Breast epithelium (tissue), 4 donors: ENCODE results near the gene GMDS. TPM values are rescaled to one million over a fixed set of nuclear protein-coding genes. Genes with fewer than 3 reads are reported as not detected.
A peak's percentile ranks its signal among the peaks of the same experiment; 100 is the strongest.
"Not testable (repeated sequence)": the region's sequence is repeated elsewhere in the genome, so short reads cannot be mapped to it uniquely, and the experiment has no call there.

Experiments used
- DNase-seq, 2 donors: peaks; one replicate each; pipeline ENCODE4 v3.0.0-alpha.2; 2019; ENCODE audit warnings: low spot score in 2 of 2
- H3K27ac ChIP-seq, 2 donors: fragments of 200-600 bp; sonication (generic) in 1 of 2; one replicate each; pipeline ENCODE4 v1.5.1; 2016 to 2019; ENCODE audit warnings: mild to moderate bottlenecking in 1 of 2
- H3K27me3 ChIP-seq, 2 donors: fragments of 200-600 bp; sonication (generic) in 1 of 2; one replicate each; pipeline versions ENCODE4 v1.5.1 to v1.6.0; 2017 to 2019; ENCODE audit warnings: control low read depth in 1 of 2, mild to moderate bottlenecking in 1 of 2
- H3K36me3 ChIP-seq: fragments of 200-600 bp; one replicate; pipeline ENCODE4 v1.5.1; 2019
- H3K4me1 ChIP-seq, 2 donors: fragments of 200-600 bp; sonication (generic); one replicate each; pipeline ENCODE4 v1.5.1; 2016 to 2019; ENCODE audit warnings: control low read depth in 1 of 2
- H3K4me3 ChIP-seq, 3 donors: fragments of 200-600 bp; sonication (generic); 1 replicate in 2 of 3; 2 replicates in 1 of 3; pipeline ENCODE4 v1.5.1; 2016 to 2019; ENCODE audit warnings: mild to moderate bottlenecking in 3 of 3, moderate library complexity in 2 of 3
- H3K9me3 ChIP-seq, 2 donors: fragments of 200-600 bp; sonication (generic) in 1 of 2; one replicate each; pipeline ENCODE4 v1.5.1; 2016 to 2019; ENCODE audit warnings: control low read depth in 1 of 2
- CTCF ChIP-seq, 3 donors: fragments of 450-650 bp; IDR thresholded peaks; one replicate each; pipeline ENCODE4 v1.5.1; 2016 to 2017; ENCODE audit warnings: antibody characterized with exemption in 3 of 3, mild to moderate bottlenecking in 3 of 3, moderate library complexity in 3 of 3
- POLR2A ChIP-seq: fragments of 450-650 bp; IDR thresholded peaks from one replicate; pipeline ENCODE4 v1.6.1; 2016; ENCODE audit warnings: antibody characterized with exemption, mild to moderate bottlenecking, moderate library complexity
- POLR2AphosphoS5 ChIP-seq, 3 donors: sonication (generic); formaldehyde crosslinking; IDR thresholded peaks; one replicate each; pipeline ENCODE4 v1.6.1; 2017; ENCODE audit warnings: antibody characterized with exemption in 3 of 3
- intact Hi-C: fragments of 100-400 bp; cut with DNase I; formaldehyde crosslinking; loops from one replicate; pipeline ENCODE4 v1.15.1; 2023; ENCODE audit warnings: low total_unique reads
- total RNA-seq, 3 donors: library from RNA; depleted of rRNA; stranded (reverse); fragments of >200 nt; gene quantifications; one replicate each; pipeline ENCODE4 v1.1.0, GENCODE V29; 2016

GMDS gene
- total RNA-seq, 3 donors from 2014 or later = 7.5 to 29.2 (median 17.0) TPM

GRCh38 chr6:1678201-1678600 is 567.2 kb downstream of the GMDS start:
- H3K9me3 ChIP-seq = no peaks in the 10 kb centered on the region
- H3K36me3 ChIP-seq = no peaks in the 10 kb centered on the region
- H3K27ac ChIP-seq = peak overlapping the region in 1 of 2 donors; percentile 82
- no peak overlapping the region for H3K4me3 ChIP-seq
- no peaks in the 10 kb centered on the region for H3K4me1 ChIP-seq
- TF ChIP-seq CTCF (IDR thresholded peaks at IDR 0.05) = no peak
- no peak for TF ChIP-seq POLR2A
- TF ChIP-seq POLR2AphosphoS5 (IDR thresholded peaks at IDR 0.05) = no peak
- no peak for DNase-seq
- intact Hi-C loops = no loop called here
- H3K27me3 ChIP-seq = no peaks in the 10 kb centered on the region

GRCh38 chr6:1672379-1672778 is 573.0 kb downstream of the GMDS start:
- no peak for DNase-seq
- no peak overlapping the region for H3K27ac ChIP-seq
- no peaks in the 10 kb centered on the region for H3K27me3 ChIP-seq
- H3K4me1 ChIP-seq = no peaks in the 10 kb centered on the region
- no peak overlapping the region for H3K4me3 ChIP-seq
- intact Hi-C loops = loop anchor here (5.0 kb wide), 1 partner anchor 860 kb away; no protein-coding TSS in a partner anchor
- TF ChIP-seq CTCF (IDR thresholded peaks at IDR 0.05) (no peak), POLR2AphosphoS5 (IDR thresholded peaks at IDR 0.05) (no peak)
- no peaks in the 10 kb centered on the region for H3K9me3 ChIP-seq
- H3K36me3 ChIP-seq = no peaks in the 10 kb centered on the region

GRCh38 chr6:1670711-1671462 is 574.5 kb downstream of the GMDS start:
- H3K36me3 ChIP-seq = no peaks in the 10 kb centered on the region
- intact Hi-C loops = loop anchor here (5.0 kb wide), 1 partner anchor 861 kb away; no protein-coding TSS in a partner anchor
- TF ChIP-seq CTCF (IDR thresholded peaks at IDR 0.05) (no peak), POLR2AphosphoS5 (IDR thresholded peaks at IDR 0.05) (no peak), POLR2A (no peak)
- H3K4me3 ChIP-seq = no peak overlapping the region
- no peaks in the 10 kb centered on the region for H3K27me3 ChIP-seq
- no peaks in the 10 kb centered on the region for H3K4me1 ChIP-seq
- no peaks in the 10 kb centered on the region for H3K9me3 ChIP-seq
- H3K27ac ChIP-seq = peak overlapping the region; percentile 19 to 50
- peak in 1 of 2 donors; percentile 45 for DNase-seq

GRCh38 chr6:1669996-1670395 is 575.4 kb downstream of the GMDS start:
- Histone ChIP-seq H3K36me3 (no peaks in the 10 kb centered on the region), H3K4me1 (no peaks in the 10 kb centered on the region), H3K4me3 (no peak overlapping the region), H3K9me3 (no peaks in the 10 kb centered on the region), H3K27ac (no peak overlapping the region), H3K27me3 (no peaks in the 10 kb centered on the region)
- DNase-seq = no peak
- TF ChIP-seq CTCF (IDR thresholded peaks at IDR 0.05) (no peak), POLR2AphosphoS5 (IDR thresholded peaks at IDR 0.05) (no peak), POLR2A (no peak)
- intact Hi-C loops = loop anchor here (5.0 kb wide), 1 partner anchor 862 kb away; no protein-coding TSS in a partner anchor

- H3K36me3 ChIP-seq, H3K27me3 ChIP-seq, H3K9me3 ChIP-seq, H3K4me3 ChIP-seq, H3K4me1 ChIP-seq, H3K27ac ChIP-seq, intact Hi-C loops, DNase-seq: not testable (repeated sequence)
Measured at GRCh38 chr6:1668456-1668855, 576.9 kb downstream of the GMDS start.
